ENCODE results near the gene MMP10.

GRCh38 chr11:102794382-102794781 is 14.0 kb upstream of the MMP10 start:
- TF ChIP-seq, protein P1, sequence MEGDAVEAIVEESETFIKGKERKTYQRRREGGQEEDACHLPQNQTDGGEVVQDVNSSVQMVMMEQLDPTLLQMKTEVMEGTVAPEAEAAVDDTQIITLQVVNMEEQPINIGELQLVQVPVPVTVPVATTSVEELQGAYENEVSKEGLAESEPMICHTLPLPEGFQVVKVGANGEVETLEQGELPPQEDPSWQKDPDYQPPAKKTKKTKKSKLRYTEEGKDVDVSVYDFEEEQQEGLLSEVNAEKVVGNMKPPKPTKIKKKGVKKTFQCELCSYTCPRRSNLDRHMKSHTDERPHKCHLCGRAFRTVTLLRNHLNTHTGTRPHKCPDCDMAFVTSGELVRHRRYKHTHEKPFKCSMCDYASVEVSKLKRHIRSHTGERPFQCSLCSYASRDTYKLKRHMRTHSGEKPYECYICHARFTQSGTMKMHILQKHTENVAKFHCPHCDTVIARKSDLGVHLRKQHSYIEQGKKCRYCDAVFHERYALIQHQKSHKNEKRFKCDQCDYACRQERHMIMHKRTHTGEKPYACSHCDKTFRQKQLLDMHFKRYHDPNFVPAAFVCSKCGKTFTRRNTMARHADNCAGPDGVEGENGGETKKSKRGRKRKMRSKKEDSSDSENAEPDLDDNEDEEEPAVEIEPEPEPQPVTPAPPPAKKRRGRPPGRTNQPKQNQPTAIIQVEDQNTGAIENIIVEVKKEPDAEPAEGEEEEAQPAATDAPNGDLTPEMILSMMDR (optimal IDR thresholded peaks at IDR 0.05 in 1 of 3, IDR thresholded peaks at IDR 0.05 in 1 of 3, conservative IDR thresholded peaks at IDR 0.05 in 1 of 3; ENCODE audit: extremely low read depth in 1 of 3, insufficient read depth in 2 of 3, low read length in 3 of 3): peak; percentile 29 to 54 (median 40)
- TF ChIP-seq EZH2 (IDR thresholded peaks at IDR 0.05; ENCODE audit: low read length): no peak
